ENCODE results near the gene SSU72.
A peak's percentile ranks its signal among the peaks of the same experiment; 100 is the strongest.
"Not testable (repeated sequence)": the region's sequence is repeated elsewhere in the genome, so short reads cannot be mapped to it uniquely, and the experiment has no call there.

The SSU72 gene

GRCh38 chr1:1524750-1525383 is 49.8 kb downstream of the SSU72 start:
- not testable (repeated sequence) for DNase-seq

- not testable (repeated sequence) for DNase-seq
Observed at GRCh38 chr1:1523651-1524050, 51.0 kb downstream of the SSU72 start.

GRCh38 chr1:1523226-1523625 is 51.4 kb downstream of the SSU72 start:
- DNase-seq = not testable (repeated sequence)

DNA sequence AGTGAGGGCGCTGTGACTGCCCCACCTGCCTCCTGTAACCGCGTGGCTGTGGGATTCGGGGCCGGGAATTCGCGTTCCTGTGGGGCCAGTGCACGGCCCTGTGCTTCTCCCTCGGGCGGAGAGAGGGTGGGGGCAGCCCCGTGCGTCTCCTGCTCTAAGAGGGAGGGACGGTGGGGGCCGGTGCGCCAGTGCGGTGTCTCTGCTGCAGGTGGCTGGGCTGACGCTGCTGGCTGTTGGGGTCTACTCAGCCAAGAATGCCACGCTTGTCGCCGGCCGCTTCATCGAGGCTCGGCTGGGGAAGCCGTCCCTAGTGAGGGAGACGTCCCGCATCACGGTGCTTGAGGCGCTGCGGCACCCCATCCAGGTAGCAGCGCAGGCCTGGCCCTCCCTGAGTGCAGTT is 52.1 kb downstream of the SSU72 start:
- DNase-seq = not testable (repeated sequence)

DNA sequence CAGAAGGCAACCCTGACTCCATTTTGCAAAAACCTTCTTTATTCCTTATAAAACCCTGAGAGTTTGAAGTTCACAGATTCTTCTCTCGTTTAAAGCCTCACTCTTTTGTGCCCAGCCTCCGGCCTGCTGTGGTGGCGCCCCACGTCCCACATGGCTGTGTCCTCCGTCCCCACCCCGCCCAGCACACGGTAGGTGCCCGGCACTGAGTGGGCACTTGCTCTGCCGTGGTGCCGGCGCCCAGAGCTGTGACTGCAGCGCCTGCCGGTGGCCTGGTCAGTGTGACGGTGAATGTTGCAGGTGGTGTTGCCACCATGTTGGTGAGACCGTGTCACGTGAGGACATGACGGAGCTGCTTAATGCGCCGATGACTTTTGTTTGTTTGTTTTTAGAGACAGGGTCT is 53.3 kb downstream of the SSU72 start:
- DNase-seq = no peak

- DNase-seq = not testable (repeated sequence)
Observed at GRCh38 chr1:1519805-1520505, 54.7 kb downstream of the SSU72 start.

DNA sequence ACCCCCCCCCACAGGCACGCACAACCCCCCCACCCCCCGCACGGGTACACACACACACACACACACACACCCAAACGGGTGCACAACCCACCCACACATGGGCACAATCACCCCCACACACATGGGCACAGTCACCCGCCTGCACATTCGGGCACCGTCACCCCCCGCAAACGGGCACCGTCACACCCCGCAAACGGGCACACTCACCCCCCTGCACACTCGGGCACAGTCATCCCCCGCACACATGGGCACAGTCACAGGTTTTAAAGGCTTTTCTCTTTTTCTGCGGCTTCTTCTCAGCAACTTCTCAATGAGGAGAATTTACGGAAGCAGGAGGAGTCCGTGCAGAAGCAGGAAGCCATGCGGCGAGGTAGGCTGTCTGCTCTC is 56.0 kb downstream of the SSU72 start:
- DNase-seq = not testable (repeated sequence)

GRCh38 chr1:1517973-1518620 is 56.6 kb downstream of the SSU72 start:
- no peak for DNase-seq

DNA sequence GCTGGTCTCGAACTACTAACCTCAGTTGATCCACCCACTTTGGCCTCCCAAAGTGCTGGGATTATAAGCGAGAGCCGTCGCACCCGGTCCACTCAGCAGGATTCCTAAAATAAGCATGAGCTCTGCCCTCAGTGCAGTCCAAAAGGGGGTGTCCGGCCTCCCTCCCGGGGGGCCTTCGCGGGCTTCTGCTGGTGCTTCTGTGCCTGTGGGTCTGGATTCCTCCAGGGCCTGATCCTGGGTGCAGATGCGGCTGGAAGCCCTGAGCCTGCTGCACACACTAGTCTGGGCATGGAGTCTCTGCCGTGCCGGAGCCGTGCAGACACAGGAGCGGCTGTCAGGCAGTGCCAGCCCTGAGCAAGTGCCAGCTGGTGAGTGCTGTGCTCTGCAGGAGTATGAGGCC is 57.7 kb downstream of the SSU72 start:
- not testable (repeated sequence) for DNase-seq

DNA sequence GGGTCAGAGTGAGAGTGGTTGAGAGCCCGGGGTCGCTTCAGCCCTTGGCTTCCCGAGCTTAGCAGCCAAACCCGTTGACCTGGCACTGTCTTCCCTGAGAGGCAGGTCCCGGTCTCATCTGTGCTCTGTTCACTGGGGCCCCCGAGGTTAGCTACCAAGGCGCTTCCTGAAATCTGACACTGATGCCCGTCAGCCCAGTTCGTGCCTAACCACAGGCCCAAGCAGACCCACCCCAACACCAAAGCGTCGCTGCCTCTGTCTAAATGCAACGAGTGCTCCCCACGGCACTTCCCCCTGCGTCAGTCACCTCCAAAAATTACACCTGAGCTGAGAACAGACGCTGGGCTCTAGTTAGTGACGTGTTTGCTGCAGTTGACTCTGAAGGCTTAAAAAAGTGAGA is 60.3 kb downstream of the SSU72 start:
- not testable (repeated sequence) for DNase-seq

DNA sequence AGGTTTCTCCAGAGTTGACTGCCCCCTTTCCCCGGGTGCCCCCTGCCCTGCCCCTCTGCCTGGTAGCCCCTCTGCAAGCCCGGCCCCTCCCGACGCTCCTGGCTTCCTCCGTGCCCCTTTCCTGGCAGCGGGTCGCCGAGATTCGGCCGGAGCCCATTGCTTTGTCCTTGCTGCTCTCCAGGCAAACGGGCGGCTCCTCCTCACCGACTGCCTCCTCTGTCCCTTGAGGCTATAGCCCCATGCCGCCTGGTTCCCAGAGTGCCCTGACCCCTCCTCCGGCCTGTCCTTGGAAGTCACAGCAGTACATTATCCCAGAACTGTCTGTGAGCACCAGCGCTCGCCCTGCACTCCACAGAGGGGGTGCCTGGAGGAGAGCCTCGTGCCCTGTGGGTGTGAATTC is 61.0 kb downstream of the SSU72 start:
- not testable (repeated sequence) for DNase-seq

DNA sequence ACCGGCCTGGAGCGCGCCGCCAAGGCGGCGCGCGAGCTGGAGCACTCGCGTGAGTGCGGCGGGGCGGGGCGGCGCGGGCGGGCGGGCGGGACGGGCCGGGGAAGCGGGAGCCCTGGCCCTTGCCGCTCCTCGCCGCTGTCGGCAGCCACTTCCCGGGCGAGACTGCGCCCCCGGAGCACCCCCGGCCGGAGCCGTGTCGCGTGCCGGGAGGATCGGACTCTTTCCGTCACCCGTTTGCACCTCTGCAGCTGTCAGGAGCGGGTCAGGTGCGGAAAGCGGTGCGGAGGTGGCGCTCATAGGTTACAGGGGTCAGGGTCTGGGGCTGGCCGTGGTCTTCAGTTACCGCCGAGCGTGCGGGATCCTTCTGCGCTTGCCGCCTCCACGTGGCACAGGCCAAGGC is 62.2 kb downstream of the SSU72 start:
- DNase-seq = peak; percentile 22

GRCh38 chr1:1511533-1512285 is 63.0 kb downstream of the SSU72 start, which contains the start of gene ATAD3A:
TSS of gene ATAD3A (plus strand) at chr1:1512162. CDS start at chr1:1512269, 107 bp downstream.
- peak; percentile 97 for DNase-seq

DNA sequence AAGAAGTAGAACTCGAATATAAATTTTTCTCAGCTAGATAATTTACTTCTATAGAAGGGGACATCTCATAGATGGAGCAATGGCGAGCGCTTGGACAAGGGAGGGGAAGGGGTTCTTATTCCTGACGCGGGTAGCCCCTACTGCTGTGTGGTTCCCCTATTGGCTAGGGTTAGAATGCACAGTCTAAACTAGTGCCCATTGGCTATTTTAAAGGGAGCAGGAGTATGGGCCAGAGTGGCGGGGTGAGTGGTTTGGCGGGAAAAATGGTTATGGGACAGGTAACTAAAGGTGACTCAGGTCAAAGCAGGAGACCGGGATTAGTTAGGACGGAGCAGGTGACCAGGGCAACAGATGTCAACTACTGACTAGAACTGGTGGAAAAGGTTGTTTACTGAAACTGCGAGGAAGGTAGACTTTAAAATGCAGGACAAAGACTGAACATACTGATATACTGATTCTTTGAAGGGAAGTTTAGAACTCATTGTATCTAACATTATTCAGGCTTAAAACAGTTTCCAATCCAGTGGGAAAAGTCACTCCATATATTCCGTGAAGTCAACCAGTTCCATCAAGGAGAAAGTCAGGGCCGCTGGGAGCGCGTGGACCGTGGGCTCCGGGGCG is 63.6 kb downstream of the SSU72 start:
- DNase-seq = no peak

- DNase-seq = not testable (repeated sequence)
Observed at GRCh38 chr1:1509465-1509850, 65.2 kb downstream of the SSU72 start.

DNA sequence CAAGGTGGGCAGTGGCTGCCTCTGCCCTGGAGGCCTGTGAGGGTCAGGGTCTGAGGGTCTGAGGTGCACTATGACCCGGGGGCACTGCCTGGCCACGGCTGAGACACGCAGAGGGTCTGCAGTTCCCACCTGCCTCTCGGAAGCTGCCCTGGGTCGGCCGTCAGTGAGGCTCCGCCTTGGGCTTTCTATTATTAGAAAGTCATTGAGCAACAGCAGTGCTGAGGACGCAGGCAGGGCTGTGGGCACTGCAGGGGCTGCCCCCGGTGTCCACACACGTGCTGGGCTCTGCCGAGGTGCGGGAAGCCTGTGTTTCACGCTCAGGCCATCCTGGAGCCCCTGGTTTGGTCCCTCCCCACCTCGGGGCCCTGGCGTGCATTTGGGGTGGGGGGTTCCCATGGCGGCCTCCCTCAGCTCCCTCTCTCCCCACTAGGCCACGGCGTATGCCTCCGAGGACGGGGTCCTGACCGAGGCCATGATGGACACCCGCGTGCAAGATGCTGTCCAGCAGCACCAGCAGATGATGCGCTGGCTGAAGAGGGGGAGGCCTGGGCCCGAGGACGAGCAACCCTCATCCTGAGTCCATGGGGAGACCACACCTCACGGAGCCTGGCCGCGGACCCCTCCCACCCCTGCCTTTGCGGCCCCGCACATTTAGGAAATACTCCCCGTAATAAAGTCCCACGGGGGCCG is 65.7 kb downstream of the SSU72 start:
- not testable (repeated sequence) for DNase-seq

GRCh38 chr1:1507305-1507704 is 67.4 kb downstream of the SSU72 start:
- DNase-seq = no peak

DNA sequence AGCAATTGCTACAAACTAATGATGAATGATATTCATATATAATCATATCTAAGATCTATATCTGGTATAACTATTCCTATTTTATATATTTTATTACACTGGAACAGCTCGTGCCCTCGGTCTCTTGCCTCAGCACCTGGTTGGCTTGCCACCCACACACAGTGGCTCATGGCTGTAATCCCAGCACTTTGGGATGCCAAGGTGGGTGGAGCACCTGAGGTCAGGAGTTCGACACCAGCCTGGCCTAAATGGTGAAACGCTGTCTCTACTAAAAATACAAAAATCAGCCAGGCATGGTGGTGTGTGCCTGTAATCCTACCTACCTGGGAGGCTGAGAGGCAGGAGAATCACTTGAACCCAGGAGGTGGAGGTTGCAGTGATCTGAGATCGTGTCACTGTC is 68.9 kb downstream of the SSU72 start:
- DNase-seq = not testable (repeated sequence)

GRCh38 chr1:1505366-1505798 is 69.3 kb downstream of the SSU72 start:
- DNase-seq = peak; percentile 24

GRCh38 chr1:1504777-1505365 is 69.8 kb downstream of the SSU72 start:
- peak; percentile 79 for DNase-seq

DNA sequence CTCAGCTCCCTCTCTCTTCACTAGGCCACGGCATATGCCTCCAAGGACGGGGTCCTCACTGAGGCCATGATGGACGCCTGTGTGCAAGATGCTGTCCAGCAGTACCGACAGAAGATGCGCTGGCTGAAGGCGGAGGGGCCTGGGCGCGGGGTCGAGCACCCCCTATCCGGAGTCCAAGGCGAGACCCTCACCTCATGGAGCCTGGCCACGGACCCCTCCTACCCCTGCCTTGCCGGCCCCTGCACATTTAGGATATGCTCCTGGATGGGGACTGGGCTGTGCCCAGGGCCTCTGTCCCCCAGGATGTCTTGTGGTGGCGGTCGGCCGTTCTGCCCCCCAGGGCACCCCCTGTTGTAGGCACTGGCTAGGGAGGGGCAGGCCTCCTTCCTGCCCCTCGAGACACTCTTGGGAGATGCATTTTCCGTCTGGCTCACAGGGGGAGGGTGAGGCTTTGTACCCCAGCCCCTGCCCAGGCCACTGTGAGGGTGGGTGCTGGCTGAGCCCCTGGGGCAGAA is 79.1 kb downstream of the SSU72 start:
- not testable (repeated sequence) for DNase-seq
